ENCODE data around the gene POLR2C. TPM values are rescaled to one million over a fixed set of nuclear protein-coding genes. Genes with fewer than 3 reads are reported as not detected.

POLR2C gene
- total RNA-seq, 1 experiment from 2014 or later: 110 TPM

GRCh38 chr16:57445510-57445909 lies 17.0 kb upstream of the POLR2C start:
- Histone ChIP-seq H3K27me3 (replicated peaks; ENCODE audit: insufficient read depth, low read depth, low read length, poor library complexity) (no peaks in the 10 kb centered on the region), H3K9me3 (ENCODE audit: low read depth, low read length, poor library complexity, severe bottlenecking) (peaks cover 8% of the 10 kb centered on the region), H3K36me3 (ENCODE audit: insufficient read depth, low read length, poor library complexity, severe bottlenecking) (peaks cover 9% of the 10 kb centered on the region), H3K27ac (ENCODE audit: low read depth, low read length, poor library complexity, severe bottlenecking) (no peak overlapping the region), H3K4me1 (ENCODE audit: insufficient read depth, low read length, poor library complexity, severe bottlenecking) (no peaks in the 10 kb centered on the region), H3K4me3 (ENCODE audit: low read depth, low read length, poor library complexity, severe bottlenecking) (no peak overlapping the region)
- TF ChIP-seq EZH2 (IDR thresholded peaks at IDR 0.05; ENCODE audit: borderline replicate concordance, low read depth, low read length, poor library complexity, severe bottlenecking): no peak
- no peak for TF ChIP-seq CTCF (conservative IDR thresholded peaks at IDR 0.05; ENCODE audit: low read depth, low read length)
- intact Hi-C loops (cut with micrococcal nuclease; ENCODE audit: unreplicated experiment): no loop called here
- ChIA-PET POLR2A (ENCODE audit: low non-redundant PET) (no interaction called here), CTCF (no interaction called here)
- DNase-seq (ENCODE audit: low spot score): no peak
- BruUV-seq (replicated peaks): no TSS peak

- Histone ChIP-seq H3K27ac (ENCODE audit: low read depth, low read length, poor library complexity, severe bottlenecking) (peak overlapping the region; percentile 97), H3K4me1 (ENCODE audit: insufficient read depth, low read length, poor library complexity, severe bottlenecking) (no peaks in the 10 kb centered on the region), H3K36me3 (ENCODE audit: insufficient read depth, low read length, poor library complexity, severe bottlenecking) (peaks cover 8% of the 10 kb centered on the region), H3K27me3 (replicated peaks; ENCODE audit: insufficient read depth, low read depth, low read length, poor library complexity) (no peaks in the 10 kb centered on the region), H3K4me3 (ENCODE audit: low read depth, low read length, poor library complexity, severe bottlenecking) (peak overlapping the region; percentile 94), H3K9me3 (ENCODE audit: low read depth, low read length, poor library complexity, severe bottlenecking) (no peaks in the 10 kb centered on the region)
- CTCF ChIA-PET: interaction anchor here (0.7 to 1.7 kb wide), 3 partner anchors 13 to 73 kb away, joined by 3 to 7 read pairs (median 6); partner anchors contain the start of gene POLR2C
- TF ChIP-seq EZH2 (IDR thresholded peaks at IDR 0.05; ENCODE audit: borderline replicate concordance, low read depth, low read length, poor library complexity, severe bottlenecking): no peak
- POLR2A ChIA-PET (ENCODE audit: low non-redundant PET): no interaction called here
- intact Hi-C loops (cut with micrococcal nuclease; ENCODE audit: unreplicated experiment): no loop called here
- no TSS peak for BruUV-seq (replicated peaks)
- peak; percentile 34 for DNase-seq (ENCODE audit: low spot score)
Observed at GRCh38 chr16:57446531-57447185, 15.8 kb upstream of the POLR2C start.

GRCh38 chr16:57447186-57447962 lies 15.1 kb upstream of the POLR2C start, which contains the start of the genes CIAPIN1 and COQ9:
CIAPIN1 (minus strand) TSS chr16:57447385; CDS start chr16:57440928, 6,457 bp downstream.
COQ9 (plus strand) TSS chr16:57447479; CDS start chr16:57447506, 27 bp downstream.
- H3K4me1 ChIP-seq (ENCODE audit: insufficient read depth, low read length, poor library complexity, severe bottlenecking): no peaks in the 10 kb centered on the region
- ChIA-PET CTCF (interaction anchor here (0.7 to 1.7 kb wide), 3 partner anchors 12 to 72 kb away, joined by 3 to 7 read pairs (median 6); partner anchors contain the start of gene POLR2C), POLR2A (ENCODE audit: low non-redundant PET) (interaction anchor here (0.5 to 0.9 kb wide), 2 partner anchors 58 to 517 kb away, joined by 4 to 15 read pairs; no protein-coding TSS in a partner anchor)
- H3K9me3 ChIP-seq (ENCODE audit: low read depth, low read length, poor library complexity, severe bottlenecking): no peaks in the 10 kb centered on the region
- TF ChIP-seq CTCF (conservative IDR thresholded peaks at IDR 0.05; ENCODE audit: low read depth, low read length): no peak
- no peak for TF ChIP-seq EZH2 (IDR thresholded peaks at IDR 0.05; ENCODE audit: borderline replicate concordance, low read depth, low read length, poor library complexity, severe bottlenecking)
- intact Hi-C loops (cut with micrococcal nuclease; ENCODE audit: unreplicated experiment): no loop called here
- peaks cover 16% of the 10 kb centered on the region for H3K36me3 ChIP-seq (ENCODE audit: insufficient read depth, low read length, poor library complexity, severe bottlenecking)
- H3K27ac ChIP-seq (ENCODE audit: low read depth, low read length, poor library complexity, severe bottlenecking): peak within 1 kb of the TSS; percentile 97
- DNase-seq (ENCODE audit: low spot score): peak; percentile 97
- TSS peak; percentile 57 for BruUV-seq (replicated peaks)
- H3K27me3 ChIP-seq (replicated peaks; ENCODE audit: insufficient read depth, low read depth, low read length, poor library complexity): no peaks in the 10 kb centered on the region
- H3K4me3 ChIP-seq (ENCODE audit: low read depth, low read length, poor library complexity, severe bottlenecking): peak within 1 kb of the TSS; percentile 94

Measured in A673 (cell line).